EL (cell line): ENCODE measurements around the gene RAP2A.
A peak's percentile ranks its signal among the peaks of the same experiment; 100 is the strongest.

ENCODE experiments used
- DNase-seq: peaks from one replicate; pipeline ENCODE4 v3.0.0-alpha.2; 2016

Gene RAP2A

DNA sequence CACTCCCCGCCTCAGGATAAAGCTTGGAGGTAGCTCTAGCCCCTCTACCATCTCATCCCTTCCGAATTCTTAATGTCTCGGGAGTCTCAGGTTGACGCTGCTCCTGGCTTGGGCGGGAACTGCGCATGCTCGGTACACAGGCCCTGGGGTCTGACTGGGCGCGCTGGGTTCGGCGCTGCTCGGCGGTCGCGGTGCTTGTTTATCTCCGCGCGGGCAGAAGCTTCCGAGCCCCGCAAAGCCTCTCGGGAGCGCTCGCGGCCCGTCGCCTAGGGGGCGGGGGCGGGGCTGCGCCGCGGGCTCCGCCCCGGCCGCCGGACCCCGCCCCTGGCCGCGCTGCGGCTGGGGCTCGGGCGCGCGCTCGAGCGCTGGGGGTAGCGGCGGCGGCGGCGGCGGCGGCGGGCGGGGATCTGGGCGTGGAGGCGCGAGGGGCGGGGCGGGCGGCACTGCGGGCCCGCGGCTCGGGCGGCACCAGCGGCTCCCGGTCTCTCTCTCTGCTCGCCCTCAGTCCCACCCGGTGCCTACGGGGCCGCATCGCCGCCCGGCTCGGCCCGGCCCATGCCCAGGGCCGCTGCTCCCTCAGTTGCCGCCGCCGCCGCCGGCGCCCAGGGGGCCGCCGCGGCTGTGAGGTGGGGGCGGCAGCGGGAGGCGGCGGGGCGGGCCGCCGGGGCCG, at the start of gene RAP2A:
RAP2A (plus strand) TSS at position 443 of the 670 bp plus-strand sequence. CDS start 302 bp downstream, outside the sequence.
- DNase-seq = peak; percentile 92

DNA sequence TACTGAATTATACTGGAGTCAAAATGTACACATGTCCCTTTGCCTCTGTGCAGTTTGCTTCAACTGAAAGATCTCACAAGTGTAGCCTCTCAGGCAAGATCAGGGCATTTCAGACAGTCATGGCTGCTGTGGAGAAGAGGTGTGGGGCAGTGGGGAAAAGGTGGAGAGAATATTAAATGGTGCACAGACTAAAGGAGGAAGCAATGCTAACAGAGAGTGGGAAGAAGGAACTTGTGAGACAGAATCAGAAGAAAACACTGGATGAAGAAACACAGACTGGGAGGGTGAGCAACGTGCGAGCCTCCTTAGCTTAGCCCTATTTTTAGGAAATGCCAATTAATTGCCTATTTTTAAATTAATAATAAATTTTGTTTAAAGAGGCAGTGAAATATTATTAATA, 49.6 kb upstream of the RAP2A start:
- DNase-seq = no peak

DNA sequence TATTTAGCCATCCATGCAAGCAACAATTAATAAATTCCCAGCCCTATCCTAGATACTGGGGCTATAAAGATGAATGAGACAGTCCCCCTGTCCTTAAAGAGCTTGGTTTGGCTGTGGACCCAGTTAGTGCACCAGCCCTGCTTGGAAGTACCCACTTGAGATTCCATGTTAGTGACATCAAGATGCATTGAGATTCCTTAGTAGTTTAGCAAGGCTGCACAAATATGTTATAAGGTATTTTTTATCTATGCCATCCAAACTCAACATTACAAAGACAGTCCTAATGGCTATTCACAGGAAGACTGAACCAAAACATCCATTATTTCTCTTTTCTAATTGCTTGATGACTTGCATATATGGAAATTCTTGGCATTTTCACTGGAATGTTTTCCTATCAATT, 48.8 kb upstream of the RAP2A start:
- peak; percentile 42 for DNase-seq

DNA sequence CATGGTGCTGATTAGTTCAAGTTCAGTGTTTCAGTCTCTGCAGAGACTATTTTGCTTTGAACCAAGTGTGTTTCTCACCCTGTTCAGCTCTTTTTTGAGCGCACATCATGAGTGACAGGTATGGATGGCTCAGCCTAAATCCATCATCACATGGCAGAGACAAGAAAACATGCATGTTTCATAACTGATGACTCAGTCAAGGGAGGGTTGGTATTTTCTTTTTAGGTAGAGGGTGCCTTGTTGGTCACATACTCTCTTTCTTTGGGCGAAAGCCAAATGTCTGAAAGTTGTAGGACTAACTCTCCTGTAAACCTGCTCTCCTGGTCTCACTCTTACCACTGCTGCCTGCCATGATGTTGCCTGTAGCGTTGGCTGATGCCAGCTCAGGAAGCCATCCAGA, 48.1 kb upstream of the RAP2A start:
- DNase-seq = no peak

DNA sequence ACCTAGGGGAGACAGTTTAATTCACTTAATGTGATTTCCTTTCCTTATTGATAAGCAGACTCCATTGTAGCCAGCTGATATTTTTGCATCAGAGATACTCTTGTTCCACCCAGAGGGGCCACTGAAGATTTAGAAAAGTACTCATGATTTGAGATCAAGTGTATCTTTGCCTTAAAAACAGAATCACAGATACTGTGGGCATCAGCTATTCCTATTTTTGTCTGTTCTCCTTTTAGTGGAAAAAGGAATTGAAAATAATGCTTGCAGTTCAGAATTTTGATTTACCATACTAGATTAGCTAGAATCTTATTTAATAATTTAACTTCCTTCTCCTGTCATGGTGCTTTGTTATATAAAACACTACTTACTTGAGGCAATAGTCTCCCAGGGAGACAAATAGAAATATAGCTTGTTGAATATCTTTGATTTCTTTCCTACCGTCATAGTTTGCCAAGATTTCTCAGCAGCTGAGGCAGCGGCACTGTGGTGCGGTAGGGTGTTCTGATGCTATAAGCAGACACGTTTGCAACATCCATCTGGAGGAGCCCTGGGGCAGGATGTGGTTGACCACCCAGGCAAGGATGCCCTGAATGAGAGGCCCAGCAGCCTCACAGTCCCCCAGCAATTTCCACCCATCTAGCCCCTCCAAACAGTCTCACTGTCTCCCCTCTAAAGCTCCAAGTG, 47.0 kb upstream of the RAP2A start:
- DNase-seq = no peak

DNA sequence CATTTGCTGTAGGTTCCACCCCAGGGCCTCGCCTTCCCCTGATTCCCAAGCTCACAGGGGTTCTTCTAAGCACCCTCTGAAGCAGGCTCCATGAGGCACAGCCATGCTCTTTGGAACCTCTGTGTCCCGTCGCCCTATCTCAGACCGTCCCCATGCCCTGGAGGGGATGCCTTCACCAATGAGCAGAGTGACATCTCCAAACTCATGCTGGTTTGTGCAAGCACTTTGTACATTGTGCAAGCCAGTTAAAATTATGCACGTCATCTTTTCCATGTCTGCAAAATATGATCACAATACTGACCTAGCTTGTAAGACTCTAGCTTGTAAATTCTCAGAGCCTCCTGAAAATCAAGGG, 46.5 kb upstream of the RAP2A start:
- no peak for DNase-seq

DNA sequence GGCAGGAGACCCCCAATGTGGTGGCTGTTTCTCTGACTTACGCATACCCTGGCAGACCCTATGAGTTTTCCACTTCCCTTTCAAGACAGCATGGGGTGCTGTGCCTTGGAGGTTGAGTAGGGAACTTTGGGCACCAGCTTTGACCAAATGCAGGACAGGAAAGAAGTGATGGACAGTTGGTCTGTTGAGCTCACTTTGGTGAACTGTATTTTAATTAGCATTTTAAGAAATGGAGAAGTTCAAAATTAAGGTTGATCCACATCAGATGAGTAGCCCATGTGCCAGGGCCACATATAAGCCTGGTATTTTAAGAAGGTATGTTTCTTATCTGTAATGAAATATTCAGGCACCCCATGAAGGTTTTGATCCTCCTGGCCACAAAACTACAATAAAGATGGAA, 46.1 kb upstream of the RAP2A start:
- DNase-seq = no peak

DNA sequence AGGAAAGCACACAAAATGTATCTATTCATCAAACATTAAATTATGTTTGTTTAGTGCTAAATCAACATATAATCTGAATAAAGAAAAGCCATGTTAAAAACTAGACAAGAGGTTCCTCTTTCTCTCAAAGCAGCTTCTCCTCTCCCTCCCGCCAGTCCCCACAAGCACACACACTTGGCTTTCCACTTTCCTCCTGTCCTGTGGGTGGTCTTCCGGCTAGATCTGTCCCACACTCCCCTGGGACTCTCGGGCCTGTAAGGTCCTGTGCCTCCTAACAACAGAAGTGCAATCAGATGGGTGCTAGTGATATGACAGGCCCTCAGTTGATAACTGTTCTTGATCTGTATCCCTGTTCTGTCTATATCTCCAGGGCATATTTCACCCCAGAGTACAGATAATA, 45.6 kb upstream of the RAP2A start:
- no peak for DNase-seq

DNA sequence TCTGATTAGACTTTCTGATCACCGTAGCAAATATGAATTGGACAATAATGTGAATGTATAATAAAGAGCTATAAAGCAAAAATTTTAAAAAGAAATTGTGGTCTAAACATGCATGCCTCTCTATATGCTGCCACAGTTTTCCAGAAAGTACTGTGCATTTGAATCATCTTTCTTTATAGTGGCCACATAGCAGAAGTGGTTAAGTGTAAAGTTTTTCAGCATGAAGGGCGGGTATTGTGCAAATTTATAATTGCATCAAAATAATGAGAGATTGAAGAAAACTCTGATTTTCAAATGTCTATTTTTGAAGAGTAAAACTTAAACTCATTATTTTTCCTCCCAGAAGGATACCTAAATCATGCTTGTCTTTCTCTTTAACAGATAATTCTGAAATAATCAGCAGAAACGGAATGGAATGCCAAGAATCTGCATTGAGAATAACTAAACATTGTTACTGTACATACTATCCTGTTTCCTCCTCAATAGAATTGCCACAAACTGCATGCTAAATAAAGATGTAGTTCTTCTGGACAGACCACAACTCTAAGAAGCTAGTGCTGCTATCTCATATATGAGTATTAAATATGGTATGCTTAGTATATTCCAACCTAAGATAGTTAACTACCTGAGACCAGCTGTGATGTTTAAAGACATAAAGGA, 42.9 kb upstream of the RAP2A start:
- peak; percentile 34 for DNase-seq

DNA sequence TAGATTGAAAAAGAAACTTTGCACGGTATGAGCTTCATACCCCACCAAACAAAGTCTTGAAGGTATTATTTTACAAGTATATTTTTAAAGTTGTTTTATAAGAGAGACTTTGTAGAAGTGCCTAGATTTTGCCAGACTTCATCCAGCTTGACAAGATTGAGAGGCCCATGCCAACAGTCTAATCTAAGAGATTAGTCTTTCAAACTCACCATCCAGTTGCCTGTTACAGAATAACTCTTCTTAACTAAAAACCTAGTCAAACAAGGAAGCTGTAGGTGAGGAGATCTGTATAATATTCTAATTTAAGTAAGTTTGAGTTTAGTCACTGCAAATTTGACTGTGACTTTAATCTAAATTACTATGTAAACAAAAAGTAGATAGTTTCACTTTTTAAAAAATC, 41.9 kb upstream of the RAP2A start:
- DNase-seq = no peak

DNA sequence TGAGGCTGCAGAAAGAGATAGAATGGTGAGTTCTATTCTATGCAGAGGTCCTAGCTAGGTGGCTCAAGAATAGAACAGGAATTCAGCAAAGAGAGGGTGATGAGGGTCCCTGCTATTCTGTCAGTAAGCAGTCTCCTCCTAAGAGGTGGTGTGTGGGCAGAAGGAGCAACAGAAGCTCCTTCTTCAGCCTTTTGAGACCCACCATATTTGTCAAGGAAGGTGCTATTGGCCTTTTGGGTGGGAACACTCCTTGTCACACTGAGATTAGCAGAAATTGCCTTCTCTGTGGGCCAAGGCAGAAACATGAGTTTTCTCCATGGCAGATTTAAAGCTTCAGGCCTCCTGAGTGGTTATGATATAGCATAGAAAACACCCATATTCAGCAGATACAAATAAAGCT, 39.4 kb upstream of the RAP2A start:
- DNase-seq = no peak

DNA sequence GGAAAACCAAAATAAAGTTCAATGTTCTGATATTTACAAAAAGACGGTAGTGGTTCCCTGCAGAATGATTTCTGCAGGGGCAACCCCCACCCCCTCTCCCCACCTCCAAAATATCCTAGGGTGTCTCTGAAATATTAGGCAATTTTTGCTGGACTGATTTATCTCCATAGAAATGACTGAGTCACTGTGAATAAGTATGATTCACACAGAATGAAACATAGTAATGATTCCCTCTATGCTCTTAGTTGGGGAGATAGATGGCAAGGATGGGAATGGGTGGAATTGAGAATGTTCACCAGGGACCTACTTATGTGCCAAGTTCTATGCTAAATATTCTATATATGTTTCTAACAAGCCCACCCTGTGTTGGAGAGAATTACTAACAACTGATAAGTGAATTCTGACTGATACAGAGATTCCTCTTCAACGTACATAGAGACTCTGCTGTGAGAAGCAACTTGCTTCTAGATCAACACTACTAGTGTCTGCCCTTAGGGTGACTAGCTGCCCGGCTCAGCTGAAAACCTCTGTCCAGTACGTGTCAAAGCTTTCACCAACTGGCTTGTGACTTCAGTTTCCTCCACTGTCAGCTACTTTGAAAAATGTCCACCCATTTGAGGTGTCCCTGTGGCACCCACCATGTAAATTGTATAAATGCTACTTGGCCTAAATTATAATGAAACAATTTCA, 38.4 kb upstream of the RAP2A start:
- DNase-seq = peak; percentile 53

DNA sequence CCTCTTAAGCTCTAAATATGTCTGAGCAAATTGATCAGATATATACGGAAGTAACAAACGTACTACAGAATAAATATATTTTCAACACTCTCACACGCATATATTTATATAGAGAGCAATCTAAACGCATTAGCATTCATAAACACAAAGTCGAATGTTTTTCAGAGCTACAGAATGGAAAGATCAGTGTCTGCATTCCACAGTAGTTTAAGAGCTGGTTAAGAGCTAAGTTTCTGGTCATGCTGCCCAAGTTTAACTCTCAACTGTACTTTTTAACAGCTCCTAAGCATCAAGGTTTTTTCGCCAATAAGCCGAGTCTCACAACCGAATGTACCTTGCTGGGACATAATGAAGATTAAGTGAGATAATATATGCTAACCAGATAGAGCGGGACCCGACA, 36.7 kb upstream of the RAP2A start:
- no peak for DNase-seq

DNA sequence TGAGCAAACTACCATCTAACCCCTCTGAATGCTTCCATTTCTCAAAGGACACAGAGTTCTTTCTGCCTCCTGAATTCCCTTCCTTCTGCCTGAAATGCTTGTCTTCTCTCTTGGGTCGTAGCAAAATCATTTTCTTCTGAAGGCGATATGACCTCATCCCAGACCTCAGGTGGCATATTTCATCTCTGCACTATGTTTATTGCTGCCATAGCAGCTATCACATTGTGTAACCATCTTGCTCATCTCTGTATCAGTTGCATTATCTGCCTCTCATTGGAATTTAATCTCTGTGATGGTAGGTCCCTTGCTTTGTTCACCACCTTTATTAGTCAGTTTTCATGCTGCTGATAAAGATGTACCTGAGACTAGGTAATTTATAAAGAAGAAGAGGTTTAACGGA, 32.5 kb upstream of the RAP2A start:
- no peak for DNase-seq

DNA sequence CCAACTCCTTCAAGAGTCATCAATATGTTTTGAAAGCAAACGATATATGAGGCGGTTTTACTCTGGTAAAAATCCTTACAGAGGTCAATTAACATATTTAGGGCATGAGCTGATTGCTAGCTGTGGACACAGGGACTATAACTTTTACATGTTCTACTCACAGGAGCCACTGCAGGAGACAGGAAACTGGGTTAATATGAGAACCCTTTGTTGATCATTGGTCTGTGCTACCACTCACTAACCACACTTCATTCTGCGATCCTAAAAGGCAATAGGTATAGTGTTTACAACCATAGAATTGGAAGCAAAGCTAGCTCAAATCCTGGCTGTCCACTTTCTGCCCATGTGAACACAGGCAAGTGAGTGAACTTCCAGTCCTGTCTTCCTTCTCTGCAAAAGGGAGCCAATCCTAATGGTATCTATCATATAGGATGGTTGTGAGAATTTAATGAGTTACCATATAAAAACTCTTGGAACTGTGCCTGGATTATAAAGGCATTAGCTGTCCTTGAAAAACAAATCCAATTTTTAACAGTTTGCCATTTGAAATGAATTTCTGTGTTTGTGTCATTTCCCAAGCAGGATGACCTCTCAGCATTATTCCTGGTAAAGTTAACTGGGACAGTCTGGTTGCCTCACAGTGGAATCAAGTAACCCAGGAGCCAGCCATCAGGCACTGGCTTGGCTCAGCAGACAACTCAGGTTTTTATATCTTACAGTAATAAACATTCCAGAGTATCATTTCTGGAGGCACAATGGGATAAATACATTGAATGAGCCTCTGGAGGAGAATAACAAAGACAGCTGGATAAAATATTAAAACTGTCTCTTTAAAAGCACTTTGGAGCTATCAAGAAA, 29.8 kb upstream of the RAP2A start:
- DNase-seq = peak; percentile 26

DNA sequence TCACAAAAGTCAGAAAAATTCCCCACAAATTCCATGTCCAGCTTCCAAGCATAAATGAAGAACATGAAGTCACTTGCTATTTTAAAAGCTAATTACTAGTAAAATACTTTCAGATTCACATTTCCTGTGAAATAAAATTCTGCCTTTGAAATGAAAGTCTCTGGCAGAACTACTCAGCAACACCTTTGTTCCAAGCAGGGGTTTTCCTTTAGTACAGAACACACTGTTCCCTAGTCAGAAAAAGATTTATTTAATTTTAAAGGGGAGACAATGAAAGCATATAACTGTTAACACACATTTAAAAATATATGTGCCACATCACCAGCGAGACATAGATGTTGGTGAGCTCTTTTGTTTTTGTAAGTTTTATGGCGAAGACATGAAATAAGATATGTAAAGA, 26.4 kb upstream of the RAP2A start:
- DNase-seq = no peak

DNA sequence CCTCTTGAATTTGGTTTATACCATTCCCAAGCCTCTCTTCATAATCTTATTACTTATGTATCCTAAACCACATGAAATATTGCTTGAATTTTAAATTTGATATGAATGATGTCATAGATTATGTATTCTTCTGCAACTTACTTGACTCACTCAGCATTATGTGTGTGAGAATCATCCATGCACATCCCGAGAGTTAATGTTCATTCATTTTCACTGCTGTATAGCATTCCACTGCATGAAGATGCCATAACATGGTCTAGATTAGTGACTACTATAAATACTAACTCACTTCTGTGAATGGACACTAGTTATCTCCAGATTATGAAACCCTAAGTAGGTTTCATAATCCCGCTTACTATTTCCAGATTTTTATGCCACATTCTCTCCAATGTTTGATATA, 25.0 kb upstream of the RAP2A start:
- DNase-seq = no peak

DNA sequence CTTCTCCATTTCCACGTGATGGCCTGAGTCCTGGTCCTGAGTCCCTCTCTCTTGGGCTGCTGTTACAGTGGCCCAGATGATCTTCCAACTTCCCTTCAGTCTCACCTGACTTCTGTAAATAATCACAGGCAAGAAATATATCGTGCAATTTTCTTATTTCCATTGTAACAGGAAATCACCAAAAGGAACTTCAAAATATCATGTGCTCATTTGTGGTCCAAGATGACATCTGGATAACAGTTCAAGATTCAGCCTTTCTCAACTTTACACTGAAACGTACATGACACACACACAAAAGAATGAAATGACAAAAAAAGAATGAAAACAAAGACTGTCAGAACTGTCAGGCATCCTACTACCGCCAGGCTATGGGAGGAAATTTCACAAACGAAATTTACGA, 22.0 kb upstream of the RAP2A start:
- no peak for DNase-seq

DNA sequence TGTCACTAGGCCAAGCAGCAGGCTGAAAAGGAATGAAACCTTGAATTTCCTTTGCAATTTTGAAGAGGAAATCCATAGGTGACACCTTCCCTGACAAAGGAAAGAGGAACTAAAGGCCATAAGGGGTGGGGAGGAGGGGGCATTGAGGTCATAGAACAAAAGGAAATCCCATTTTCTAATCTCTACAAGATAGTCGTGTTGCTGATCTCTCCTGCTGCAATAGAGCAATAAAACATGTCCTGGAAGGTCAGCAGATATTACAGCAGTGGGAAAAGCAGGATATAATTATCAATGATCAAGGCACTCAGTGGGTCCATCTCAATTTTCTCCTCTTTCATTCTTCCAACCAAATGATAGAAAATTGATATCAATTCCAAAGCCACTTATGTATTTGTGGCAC, 20.3 kb upstream of the RAP2A start:
- DNase-seq = no peak

DNA sequence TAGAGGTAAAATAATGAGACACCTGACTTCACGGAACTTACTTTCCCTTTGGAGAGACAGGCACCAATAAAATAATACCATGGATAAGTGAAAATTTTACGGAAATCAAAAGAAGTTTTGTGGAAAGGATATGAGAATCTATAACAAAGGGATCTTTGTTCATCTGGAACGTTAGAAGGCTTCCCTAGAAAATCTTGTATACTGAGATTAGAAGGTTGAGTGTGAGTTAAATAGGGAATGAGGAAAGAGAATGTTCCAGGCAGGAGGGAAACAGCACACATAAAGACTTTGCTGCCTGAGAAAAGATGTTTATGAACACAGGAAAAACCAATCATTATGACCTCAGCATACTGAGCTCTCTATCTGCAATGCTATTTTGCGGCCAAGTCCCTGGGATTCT, 19.6 kb upstream of the RAP2A start:
- DNase-seq = no peak

DNA sequence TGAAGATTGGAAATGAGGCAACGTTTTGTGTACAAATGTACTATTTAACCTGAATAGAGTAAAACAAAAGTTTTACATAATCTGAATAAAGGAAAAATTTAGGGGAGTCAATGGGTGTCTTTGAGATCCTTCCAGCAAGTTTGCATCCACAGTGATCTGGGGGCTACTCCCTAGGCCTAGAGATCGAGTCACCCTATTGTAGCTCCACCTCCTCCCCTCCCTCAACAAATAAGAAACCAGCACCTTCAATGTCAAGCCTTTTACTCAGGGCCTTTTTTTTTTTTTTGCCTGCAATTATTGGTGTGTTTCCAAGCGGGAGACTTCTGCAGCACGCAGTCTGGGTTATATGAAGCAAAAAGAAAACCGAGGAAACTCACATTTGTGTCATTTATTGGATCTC, 16.3 kb upstream of the RAP2A start:
- no peak for DNase-seq

DNA sequence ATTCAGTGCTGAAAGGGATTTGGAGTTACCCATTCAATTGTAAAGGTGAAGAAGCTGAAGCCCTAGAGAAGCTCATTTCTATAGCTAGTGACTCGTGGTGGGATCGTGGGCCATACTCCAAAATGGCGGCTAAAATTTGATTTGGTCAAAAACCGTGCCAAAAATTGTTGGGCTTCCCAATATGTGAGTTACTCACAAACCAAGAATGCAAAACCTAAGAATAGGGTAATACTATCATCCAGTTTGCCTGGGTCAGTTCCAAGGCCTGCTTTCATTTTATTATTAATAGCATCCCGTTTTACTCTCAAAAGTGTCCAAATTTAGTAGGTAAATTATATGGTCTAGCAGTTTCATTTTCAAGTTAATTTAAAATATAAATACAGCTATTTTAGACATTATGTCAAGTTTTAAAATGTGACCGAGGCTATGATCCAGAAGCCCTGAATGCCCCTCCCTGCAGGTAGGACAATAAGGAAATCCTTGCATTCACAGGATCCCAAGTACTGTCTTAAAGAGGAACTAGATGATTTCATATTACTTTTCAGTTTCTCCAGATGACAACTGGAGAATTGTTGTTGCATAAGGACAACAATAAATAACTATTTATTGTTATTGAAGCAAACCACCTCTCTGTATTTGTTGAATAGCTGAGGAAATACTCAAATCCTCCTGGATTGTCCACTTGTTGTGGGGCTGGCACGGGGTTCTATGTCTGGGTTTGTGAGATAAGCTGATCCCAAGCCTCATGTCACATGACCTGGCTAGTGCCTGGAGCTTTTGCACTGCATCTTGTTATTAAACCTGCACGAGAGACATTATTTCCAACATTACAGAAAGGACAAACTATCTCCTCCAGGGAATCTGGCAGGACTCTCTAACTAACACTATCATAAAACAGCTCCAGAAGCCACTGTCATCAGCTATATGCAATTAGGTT, 11.6 kb upstream of the RAP2A start:
- peak; percentile 18 for DNase-seq
